Prostate gland (tissue), 2 donors: ENCODE data around the gene C5orf63. TPM values are rescaled to one million over a fixed set of nuclear protein-coding genes. Genes with fewer than 3 reads are reported as not detected.

Source experiments
- DNase-seq: peaks from one replicate; pipeline ENCODE4 v3.0.0-alpha.2; 2019; ENCODE audit warnings: low spot score
- H3K27ac ChIP-seq, 2 donors: fragments of 200-600 bp; sonication (generic); 2 replicates each; pipeline ENCODE4 v1.5.1; 2017 to 2019
- H3K27me3 ChIP-seq: fragments of 200-600 bp; sonication (generic); replicated peaks from 2 replicates; pipeline ENCODE4 v1.5.1; 2019; ENCODE audit not compliant: insufficient read depth
- H3K36me3 ChIP-seq, 2 donors: fragments of 200-600 bp; sonication (generic); 1 replicate in 1 of 2; 2 replicates in 1 of 2; pipeline versions ENCODE4 v1.5.1 to v1.8.1; 2017 to 2019
- H3K4me1 ChIP-seq: fragments of 200-600 bp; sonication (generic); replicated peaks from 2 replicates; pipeline ENCODE4 v1.5.1; 2019
- H3K4me3 ChIP-seq, 2 donors: fragments of 200-600 bp; sonication (generic); 2 replicates each; pipeline ENCODE4 v1.5.1; 2017 to 2019
- H3K9me3 ChIP-seq: fragments of 200-600 bp; sonication (generic); 2 replicates; pipeline ENCODE4 v1.5.1; 2017
- CTCF ChIP-seq, 4 experiments: fragments of 200-600 bp in 2 of 4; fragments of 450-650 bp in 2 of 4; sonication (generic) in 2 of 4; IDR thresholded peaks; 1 replicate in 3 of 4; 2 replicates in 1 of 4; pipeline ENCODE4 v1.5.1; 2016 to 2019; ENCODE audit warnings: antibody characterized with exemption in 4 of 4, mild to moderate bottlenecking in 2 of 4, moderate library complexity in 2 of 4
- POLR2A ChIP-seq: fragments of 450-650 bp; IDR thresholded peaks from one replicate; pipeline ENCODE4 v1.6.1; 2016; ENCODE audit warnings: antibody characterized with exemption, mild to moderate bottlenecking
- POLR2AphosphoS5 ChIP-seq: sonication (generic); formaldehyde crosslinking; IDR thresholded peaks from one replicate; pipeline ENCODE4 v1.6.1; 2017; ENCODE audit warnings: antibody characterized with exemption
- WGBS: methylation state at CpG from one replicate; pipeline ENCODE4 v1.1.5; 2018; 5-methylcytosine and 5-hydroxymethylcytosine counted together
- intact Hi-C: fragments of 100-400 bp; cut with DNase I; formaldehyde crosslinking; loops from one replicate; pipeline ENCODE4 v1.14.2; 2022
- total RNA-seq, 2 donors: library from RNA; depleted of rRNA; stranded (reverse); fragments of >200 nt; gene quantifications; one replicate each; pipeline ENCODE4 v1.1.0, GENCODE V29; 2016

Gene C5orf63
- total RNA-seq, 2 donors from 2014 or later: 1.5 to 14.9 TPM

DNA sequence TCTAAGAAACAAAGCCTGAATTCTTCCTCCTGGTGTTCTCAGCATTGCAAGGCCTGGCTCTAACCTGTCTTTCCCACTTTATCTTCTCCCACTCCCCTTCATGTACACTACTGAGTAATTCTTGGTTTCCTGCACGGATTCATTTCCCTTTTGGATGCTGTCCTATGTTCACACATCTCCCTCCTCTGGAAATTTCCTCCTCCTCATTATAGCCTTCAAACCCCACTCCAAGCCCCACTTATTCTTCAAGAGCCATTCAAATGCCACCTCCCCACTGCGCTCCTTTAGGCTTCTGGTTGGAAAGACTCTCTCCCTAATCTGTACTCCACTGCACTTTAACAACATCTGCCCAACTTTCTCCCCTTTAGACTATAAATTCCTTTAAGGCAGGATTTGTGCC lies 28.2 kb upstream of the C5orf63 start:
- Histone ChIP-seq H3K4me3 (no peak overlapping the region), H3K9me3 (no peaks in the 10 kb centered on the region), H3K27ac (no peak overlapping the region), H3K36me3 (no peaks in the 10 kb centered on the region), H3K27me3 (no peaks in the 10 kb centered on the region), H3K4me1 (no peaks in the 10 kb centered on the region)
- TF ChIP-seq POLR2AphosphoS5: no peak
- no peak for TF ChIP-seq POLR2A
- no peak for TF ChIP-seq CTCF (IDR thresholded peaks at IDR 0.05)
- intact Hi-C loops: no loop called here
- WGBS: 77% methylated on average over 2 of the region's 2 CpGs
- DNase-seq: no peak

DNA sequence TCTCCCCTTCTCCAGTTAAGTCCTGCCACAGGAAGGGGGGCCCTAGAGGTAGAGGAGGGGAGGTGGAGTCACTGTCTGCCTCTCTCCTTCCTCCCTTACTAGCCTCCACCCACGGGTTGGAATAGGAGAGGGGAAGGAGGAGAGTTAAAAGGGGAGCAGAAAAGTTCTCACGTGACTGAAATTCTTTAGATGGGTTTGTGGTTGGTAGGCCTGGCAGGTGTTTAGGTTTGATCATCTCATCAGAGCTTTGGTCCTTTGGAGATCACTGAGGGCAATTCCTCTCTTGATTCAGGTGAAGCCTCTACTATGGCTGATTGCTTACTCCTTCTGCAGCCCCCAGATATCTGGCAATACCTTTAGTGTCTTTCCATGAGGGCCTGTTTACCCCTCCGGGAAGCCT lies 24.9 kb upstream of the C5orf63 start:
- TF ChIP-seq CTCF (IDR thresholded peaks at IDR 0.05) (no peak), POLR2AphosphoS5 (no peak), POLR2A (no peak)
- Histone ChIP-seq H3K4me3 (no peak overlapping the region), H3K9me3 (no peaks in the 10 kb centered on the region), H3K36me3 (no peaks in the 10 kb centered on the region), H3K27me3 (no peaks in the 10 kb centered on the region), H3K27ac (no peak overlapping the region), H3K4me1 (no peaks in the 10 kb centered on the region)
- no peak for DNase-seq
- intact Hi-C loops: no loop called here
- WGBS: 61% methylated on average over 3 of the region's 3 CpGs

- no peak for DNase-seq
- intact Hi-C loops: no loop called here
- no peaks in the 10 kb centered on the region for H3K36me3 ChIP-seq
- no peak for TF ChIP-seq POLR2A
- TF ChIP-seq POLR2AphosphoS5: no peak
- no peak for TF ChIP-seq CTCF (IDR thresholded peaks at IDR 0.05)
- 40% methylated on average over 3 of the region's 3 CpGs for WGBS
- no peaks in the 10 kb centered on the region for H3K9me3 ChIP-seq
- no peak overlapping the region for H3K27ac ChIP-seq
- no peaks in the 10 kb centered on the region for H3K27me3 ChIP-seq
- no peak overlapping the region for H3K4me3 ChIP-seq
- H3K4me1 ChIP-seq: no peaks in the 10 kb centered on the region
These were observed 24.0 kb upstream of the C5orf63 start for GRCh38 chr5:127097278-127097677.

DNA sequence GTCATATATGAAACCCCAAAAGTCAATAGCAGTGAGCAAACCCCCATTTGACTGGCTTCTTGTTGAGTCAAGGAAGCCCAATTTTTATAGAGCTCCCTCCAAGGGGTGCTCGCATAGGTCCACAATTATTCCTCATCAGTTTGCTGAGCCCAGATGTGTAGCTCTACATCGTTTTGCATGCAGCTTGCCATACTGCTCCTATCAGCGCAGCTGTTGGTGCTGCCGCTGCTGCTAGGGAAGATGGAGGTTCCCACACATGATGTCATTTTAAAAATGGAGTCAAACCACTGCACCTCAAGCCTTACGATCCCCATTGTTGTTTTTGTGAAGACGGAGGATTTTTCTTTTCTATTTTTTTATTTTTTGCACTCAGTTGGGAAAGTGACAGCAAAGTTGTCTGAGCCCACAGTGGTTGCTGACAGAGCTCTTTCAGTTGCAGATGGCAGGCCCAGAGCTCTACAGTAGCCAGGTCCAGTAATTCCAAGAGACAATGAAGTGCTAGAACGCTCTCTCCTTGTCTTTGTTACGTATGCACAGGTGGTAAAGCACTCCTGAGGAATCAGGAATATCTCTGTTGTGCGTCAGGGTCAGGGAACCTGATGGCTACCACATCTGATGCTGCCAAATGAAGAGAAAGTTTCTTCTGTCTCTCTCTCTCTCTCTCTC lies 23.2 kb upstream of the C5orf63 start:
- WGBS: 90% methylated on average over 9 of the region's 9 CpGs
- Histone ChIP-seq H3K4me1 (no peaks in the 10 kb centered on the region), H3K9me3 (no peaks in the 10 kb centered on the region), H3K4me3 (no peak overlapping the region), H3K36me3 (no peaks in the 10 kb centered on the region), H3K27me3 (no peaks in the 10 kb centered on the region), H3K27ac (no peak overlapping the region)
- DNase-seq: no peak
- TF ChIP-seq POLR2A (no peak), CTCF (IDR thresholded peaks at IDR 0.05) (no peak), POLR2AphosphoS5 (no peak)
- intact Hi-C loops: no loop called here

DNA sequence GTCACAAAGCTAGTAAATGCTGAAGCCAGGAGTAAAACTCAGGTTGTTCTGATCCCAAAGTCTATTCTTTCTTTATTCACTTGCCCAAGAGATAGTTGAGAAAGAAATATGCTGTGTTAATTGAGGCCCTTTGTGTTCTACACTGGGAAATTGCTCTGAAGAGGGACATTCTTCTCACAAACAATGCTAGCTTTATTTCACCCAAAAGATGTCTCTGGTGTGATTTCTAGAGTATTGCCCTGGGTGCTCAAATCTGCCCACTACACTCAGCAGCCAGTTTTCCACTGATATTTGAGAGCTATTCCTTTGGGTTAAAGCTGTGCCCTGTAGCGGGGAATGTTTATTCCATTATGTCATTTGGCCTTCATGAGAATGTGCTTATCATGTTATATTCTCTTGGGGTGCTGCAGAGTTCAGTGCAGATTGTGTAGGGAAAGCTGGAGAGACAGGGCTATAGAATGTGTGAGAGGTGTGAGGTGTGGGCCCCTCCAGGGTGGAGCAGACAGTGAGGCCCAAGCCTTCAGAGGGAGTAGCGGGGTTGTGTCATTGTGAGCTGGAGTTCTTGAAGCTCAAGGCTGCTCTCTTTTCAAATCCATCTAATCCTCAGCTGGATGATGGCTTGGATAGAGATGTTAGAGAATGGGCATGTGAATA lies 21.0 kb upstream of the C5orf63 start:
- Histone ChIP-seq H3K27me3 (no peaks in the 10 kb centered on the region), H3K4me3 (no peak overlapping the region), H3K36me3 (no peaks in the 10 kb centered on the region), H3K4me1 (no peaks in the 10 kb centered on the region), H3K9me3 (no peaks in the 10 kb centered on the region), H3K27ac (no peak overlapping the region)
- 98% methylated on average over 2 of the region's 2 CpGs for WGBS
- intact Hi-C loops: no loop called here
- no peak for TF ChIP-seq POLR2AphosphoS5
- no peak for TF ChIP-seq POLR2A
- no peak for TF ChIP-seq CTCF (IDR thresholded peaks at IDR 0.05)
- DNase-seq: no peak
